ENCODE results near the gene FAM111A.

Gene FAM111A

DNA sequence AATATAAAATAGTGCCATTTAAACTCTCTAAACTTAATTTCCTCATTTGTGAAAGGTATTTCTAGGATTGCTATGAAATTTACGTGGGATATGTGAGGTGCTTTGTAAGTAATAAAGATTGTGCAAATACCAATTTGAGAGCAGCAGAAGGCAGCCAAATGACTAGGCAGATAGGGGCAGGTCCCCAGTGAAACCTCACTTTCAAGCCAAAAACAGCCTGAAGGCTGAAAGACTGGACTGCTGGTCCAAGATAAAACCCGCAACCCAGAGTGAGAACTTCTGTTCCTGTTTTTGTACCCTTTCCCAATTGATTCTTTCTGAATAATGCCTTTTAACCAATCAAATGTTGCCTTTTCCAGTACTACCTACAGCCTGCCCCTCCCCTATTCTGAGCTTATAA is 36.5 kb downstream of the FAM111A start:
- no peak for DNase-seq (ENCODE audit: low read depth in 1 of 2, low spot score in 1 of 2)

DNA sequence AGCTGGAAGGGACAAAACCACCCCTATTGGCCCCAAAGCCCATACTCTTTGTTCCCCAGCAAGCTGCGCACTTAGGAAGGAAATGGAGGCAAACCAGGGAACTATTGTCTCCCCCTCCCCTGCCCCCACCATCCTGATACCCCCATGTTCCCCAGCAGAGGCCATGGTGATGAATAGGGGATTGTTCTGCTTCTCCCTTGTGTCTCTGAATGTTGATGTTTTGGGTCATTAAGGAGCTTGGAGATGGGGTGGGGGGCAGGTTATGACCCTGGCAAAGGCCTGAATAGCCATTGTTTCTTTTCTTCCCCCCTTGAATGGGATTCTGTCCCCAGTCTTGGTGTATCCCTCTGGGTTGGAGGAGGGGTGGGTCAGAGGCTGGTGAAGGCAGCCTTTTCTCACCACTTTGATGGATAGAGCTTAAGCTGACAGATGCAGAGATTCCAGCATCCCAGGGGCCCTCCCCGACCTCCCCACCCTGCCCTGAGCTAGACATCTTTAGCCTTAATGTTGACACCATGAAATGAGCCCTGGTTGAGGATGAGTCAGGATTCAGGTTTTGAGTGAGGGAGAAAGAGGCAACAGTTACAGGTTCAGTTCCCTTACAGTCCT is 37.6 kb downstream of the FAM111A start:
- no peak for DNase-seq (ENCODE audit: low read depth in 1 of 2, low spot score in 1 of 2)

DNA sequence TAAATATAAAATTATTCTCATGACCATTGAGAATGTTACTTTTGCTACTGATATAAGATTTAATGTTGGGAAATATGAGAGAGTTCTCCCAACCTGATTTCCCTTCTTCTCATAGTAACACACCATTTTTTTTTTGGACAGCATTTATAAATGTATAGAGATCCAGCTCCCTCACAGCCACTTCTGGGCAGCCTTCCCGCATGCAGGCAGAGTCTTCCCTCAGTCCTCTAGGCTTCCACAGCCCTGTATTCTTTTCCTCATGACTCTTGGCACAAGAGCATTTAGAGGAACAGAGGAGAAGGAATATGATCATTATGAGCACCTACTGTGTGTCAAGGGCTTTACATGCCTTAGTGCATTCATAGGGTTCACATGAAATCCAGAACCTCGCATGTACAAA is 38.3 kb downstream of the FAM111A start:
- DNase-seq (ENCODE audit: low read depth in 1 of 2, low spot score in 1 of 2), result no peak

DNA sequence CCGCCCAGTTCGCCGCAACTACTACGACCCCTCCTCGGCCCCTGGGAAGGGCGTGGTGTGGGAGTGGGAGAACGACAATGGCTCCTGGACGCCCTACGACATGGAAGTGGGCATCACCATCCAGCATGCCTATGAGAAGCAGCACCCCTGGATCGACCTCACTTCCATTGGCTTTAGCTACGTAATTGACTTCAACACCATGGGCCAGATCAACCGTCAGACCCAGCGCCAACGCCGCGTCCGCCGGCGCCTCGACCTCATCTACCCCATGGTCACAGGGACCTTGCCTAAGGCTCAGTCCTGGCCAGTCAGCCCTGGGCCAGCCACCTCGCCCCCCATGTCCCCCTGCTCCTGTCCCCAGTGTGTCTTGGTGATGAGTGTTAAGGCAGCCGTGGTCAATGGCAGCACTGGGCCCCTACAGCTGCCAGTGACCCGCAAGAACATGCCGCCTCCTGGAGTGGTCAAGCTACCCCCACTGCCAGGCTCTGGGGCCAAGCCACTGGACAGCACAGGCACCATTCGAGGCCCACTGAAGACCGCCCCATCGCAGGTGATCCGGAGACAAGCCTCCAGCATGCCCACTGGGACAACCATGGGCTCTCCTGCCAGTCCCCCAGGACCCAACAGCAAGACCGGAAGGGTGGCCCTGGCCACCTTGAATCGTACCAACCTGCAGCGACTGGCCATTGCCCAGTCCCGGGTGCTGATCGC is 39.2 kb downstream of the FAM111A start:
- DNase-seq (ENCODE audit: low read depth in 1 of 2, low spot score in 1 of 2), result no peak

DNA sequence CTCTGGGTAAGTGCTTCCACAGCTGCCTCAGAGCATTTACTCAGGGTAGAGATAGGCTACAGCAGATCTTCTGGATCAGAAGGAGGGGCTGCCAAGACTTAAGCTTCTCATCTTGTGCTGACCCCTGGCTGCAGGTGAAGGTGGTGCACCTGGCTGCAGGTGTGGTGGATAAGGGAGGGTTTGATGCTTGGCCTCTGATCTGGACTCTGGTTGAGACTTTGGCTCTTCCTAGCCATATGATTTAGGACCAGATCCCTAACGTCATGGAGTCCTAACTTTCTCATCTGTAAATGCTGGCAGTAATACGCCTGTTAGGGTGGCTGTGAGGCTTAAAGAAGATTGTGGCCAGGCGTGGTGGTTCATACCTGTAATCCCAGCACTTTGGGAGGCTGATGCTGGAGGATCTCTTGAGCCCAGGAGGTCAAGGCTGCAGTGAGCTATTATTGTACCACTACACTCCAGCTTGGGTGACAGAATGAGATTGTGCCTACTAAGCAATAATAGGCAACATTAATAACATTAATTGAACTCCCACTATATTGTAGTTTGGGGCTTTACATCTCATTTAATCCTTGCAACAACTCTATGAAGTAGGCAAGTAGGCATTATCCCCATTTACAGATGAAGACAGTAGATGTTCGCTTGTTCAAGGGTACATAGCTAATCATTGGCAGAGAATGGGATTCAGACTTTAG is 39.9 kb downstream of the FAM111A start:
- no peak for DNase-seq (ENCODE audit: low read depth in 1 of 2, low spot score in 1 of 2)

DNA sequence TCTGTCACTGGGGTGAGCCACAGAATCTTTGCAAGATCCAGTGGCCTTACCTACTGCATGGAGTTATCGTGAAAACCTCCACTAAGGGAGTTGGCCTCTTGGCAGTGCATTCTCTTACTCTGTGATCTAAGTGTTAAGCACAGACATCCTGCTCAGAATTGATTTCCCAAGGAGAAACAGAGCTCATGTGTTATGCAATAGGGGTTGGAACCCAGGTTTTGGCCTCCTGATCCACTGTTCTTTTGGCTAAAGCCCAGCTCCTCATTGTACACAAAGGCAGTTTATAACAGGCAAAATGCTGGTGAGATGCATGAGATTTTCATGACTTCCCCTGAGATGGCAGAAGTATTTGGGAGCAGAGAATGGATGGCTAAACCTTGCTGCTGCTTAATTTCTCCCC is 41.1 kb downstream of the FAM111A start:
- no peak for DNase-seq (ENCODE audit: low read depth in 1 of 2, low spot score in 1 of 2)

DNA sequence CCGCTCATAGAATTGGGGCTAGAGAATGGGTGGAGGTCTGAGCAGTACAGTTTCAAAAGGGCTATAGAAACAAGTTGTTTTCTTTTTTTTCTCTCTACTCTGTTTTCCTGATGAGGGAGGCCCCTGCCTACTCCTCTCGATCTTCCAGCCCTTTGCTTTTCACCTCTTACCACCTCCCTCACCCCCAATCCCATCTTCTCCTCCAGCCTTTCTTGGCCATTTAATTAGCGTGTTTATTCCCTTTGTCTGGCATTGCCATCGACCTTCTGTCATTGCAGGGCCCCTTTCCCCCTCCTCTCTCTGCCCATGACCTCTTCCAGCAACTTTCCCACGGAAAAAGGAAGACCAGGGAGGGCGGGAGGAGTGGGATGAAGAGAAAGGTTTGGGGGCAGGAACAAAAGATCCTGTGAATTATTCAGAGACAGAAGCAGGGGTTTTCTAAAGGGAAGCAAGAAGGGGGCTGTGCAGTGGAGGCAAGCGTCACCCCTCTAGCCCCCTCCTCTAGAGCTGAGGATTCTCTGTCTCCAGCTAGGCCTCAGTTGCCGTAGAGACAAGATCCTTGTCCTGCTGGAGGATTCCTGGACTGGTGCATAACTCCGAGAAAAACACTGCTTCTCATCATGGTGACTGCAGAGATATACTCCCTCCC is 42.2 kb downstream of the FAM111A start:
- no peak for DNase-seq (ENCODE audit: low read depth in 1 of 2, low spot score in 1 of 2)

DNA sequence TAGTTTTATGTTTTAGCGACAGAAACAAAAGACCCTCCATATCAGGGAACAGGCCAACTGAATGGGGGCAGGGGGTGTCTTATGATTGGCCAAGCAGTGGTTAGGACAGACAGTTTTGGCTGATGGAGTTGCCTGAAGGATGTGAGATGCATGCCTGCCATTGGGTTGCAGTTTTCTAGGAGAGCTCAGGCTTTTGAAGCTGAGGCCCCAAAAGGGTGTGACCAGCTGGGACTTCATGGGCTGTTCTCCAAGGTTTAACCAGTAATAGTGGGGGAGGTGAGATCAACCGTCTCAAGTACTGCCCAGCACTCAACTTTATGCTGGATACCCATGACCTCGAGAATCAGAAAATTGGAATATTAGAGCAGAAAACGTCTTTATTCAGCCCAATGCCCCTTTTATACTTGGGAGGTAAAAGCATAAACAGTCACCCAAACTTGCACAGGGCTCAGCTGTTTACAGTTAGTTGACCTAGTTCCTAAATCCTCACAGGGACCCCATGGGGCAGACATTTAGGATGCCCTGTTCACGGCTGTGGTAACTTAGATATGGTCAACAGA is 42.8 kb downstream of the FAM111A start:
- no peak for DNase-seq (ENCODE audit: low read depth in 1 of 2, low spot score in 1 of 2)

DNA sequence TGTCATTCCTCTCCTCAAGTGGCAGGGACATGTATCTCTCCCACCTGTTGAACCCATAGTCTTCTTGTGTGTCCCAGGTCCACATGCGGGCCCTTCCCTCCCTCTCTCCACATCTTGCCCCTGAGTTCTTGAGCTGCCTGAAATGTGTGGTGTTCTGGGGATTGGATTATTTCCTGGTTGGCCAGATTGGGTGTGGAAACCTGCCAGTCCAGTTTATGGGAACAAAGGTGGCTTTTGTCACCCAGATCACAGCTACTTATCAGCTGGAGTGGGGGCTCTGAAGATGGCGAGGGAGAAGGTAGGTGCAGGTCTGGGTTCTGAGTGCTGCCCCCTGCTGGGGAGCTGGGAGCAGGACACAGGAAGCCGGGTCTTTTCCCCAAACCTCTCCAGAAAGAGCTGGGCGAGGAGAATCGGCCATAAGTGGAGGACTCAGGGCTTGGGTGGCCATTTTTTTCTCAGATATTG is 43.5 kb downstream of the FAM111A start:
- DNase-seq (ENCODE audit: low read depth in 1 of 2, low spot score in 1 of 2), result peak in 1 of 2 donors; percentile 32

DNA sequence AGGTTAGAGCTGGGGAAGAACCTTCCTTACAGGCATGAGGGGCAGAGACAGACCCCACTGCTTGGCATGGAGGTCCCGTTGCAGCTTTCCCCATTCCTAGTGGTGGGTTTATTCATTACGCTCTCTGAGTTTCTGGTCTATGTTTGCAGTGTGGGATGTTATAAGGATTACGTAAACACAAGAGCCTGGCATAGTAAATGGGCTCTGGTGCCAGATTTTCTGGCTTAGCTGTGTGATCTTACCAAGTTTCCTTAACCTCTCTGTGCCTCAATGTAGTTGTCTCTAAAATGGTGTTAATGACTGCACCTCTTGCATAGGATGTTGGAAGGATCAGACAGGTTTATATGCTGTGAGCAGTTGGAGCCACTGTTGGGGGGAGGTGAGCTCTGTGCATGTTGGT is 44.4 kb downstream of the FAM111A start:
- DNase-seq (ENCODE audit: low read depth in 1 of 2, low spot score in 1 of 2), result no peak

DNA sequence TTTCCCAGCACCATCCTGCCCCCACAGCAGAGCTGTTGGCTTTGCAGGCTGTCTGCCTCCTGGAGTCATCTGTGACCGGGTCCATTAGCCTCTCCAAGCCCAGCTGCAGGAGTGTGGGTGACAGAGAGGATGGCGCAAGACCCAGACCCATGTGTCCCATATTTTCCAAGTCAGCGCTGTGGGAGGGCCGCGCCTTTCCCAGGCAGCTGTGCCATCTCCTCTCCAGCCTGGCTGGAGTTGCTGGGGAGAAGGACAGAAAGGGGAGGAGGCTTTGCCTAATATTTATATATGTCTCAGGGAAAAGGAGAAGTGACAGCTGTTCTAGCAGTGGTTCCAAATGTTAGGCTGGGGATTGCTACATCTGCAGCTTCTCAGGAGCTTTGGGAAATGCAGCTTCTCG is 44.9 kb downstream of the FAM111A start:
- no peak for DNase-seq (ENCODE audit: low read depth in 1 of 2, low spot score in 1 of 2)

DNA sequence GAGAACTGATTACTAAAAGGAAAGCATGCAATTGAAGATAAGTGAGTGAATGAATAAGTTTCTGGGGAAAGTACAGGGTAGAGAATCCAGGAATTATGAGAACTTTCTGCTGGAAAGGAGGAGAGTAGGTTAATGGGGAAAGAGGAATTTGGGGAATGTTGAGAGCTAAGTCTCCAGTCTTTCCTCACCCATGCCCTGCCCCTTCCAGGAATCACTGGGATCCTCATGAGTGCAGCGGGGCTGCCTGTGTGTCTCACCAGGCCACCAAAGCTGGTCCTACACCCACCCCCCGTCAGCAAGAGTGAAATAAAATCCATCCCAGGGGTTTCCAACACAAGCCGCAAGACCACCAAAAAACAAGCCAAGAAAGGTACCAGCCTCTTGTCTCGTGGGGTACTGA is 46.3 kb downstream of the FAM111A start:
- DNase-seq (ENCODE audit: low read depth in 1 of 2, low spot score in 1 of 2), result no peak

DNA sequence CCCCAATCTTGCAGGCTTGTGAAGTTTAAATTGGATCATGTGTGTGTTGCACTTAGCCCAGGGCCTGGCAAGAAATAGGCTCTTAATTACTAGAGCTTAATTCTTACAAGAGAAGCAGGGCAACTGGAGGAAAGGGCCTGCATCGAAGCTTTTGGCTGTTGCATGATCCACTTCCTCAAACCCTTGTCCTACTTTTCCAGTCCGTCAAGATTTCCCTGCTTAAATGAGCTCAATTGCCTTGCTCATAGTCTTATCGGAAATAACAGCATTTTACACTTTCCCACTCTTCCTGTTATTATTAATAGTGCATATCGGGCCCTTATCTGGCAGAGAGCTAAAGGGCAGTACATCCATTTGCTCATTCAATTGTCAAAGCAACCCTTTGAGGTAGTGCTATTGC is 47.3 kb downstream of the FAM111A start:
- DNase-seq (ENCODE audit: low read depth in 1 of 2, low spot score in 1 of 2), result no peak

DNA sequence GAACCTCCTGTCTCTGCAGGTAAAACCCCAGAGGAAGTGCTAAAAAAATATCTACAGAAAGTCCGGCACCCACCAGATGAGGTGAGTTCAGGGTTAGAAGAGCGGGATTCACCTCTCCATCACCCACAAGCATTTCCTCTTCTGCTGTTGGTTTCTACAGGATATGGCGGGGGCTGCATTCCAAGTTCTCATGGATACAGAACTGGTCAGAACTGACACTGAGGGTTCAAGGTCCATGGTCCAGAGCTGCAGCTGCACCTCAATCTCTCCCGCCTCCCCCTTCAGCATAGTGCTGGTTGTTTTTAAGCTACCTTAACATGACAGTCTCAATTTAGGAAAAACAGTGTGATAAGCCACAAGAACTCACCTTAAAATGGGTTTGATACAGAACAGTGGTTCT is 48.4 kb downstream of the FAM111A start:
- DNase-seq (ENCODE audit: low read depth in 1 of 2, low spot score in 1 of 2), result no peak

DNA sequence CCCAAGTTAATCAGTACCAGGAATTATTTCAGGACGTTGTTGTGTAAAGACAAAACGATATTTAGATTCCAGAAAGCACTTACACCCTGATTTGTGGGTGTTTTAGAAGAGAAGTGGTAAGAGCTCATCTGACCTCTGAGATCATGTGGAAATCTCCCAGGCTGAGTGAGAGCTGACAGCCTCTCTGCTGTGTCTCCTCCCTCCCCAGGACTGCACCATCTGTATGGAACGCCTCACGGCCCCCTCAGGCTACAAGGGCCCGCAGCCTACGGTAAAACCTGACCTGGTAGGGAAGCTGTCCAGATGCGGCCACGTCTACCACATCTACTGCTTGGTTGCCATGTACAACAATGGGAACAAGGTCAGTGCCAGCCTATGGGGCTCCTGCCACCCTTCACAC is 49.2 kb downstream of the FAM111A start:
- DNase-seq (ENCODE audit: low read depth in 1 of 2, low spot score in 1 of 2), result no peak

DNA sequence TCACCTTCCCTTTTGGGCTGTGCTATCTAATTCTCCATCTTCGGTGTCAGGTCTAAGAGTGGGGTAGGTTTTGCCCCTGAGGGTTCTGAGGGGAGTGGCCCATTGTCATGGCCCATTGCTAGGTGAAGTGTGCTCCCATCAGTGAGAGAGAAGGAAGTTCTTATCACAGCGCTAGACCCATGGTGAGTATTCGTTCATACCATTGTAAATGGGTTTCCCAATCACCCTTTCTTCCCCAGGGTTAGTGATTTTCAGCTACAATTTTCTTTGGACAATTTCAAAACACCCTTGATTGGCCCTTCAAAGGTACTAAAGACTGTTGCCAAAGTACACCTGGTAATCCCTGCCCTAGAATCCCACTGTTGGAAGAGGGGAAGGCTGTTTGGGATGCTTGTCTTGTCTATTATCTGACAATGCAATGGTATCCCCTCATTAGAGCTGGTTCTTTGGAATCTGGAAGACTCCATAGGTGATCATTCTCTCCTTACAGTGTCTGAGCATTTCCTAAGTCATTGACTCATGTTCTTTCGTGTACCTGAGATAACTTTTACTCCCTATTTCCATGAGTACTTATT is 49.9 kb downstream of the FAM111A start:
- DNase-seq (ENCODE audit: low read depth in 1 of 2, low spot score in 1 of 2), result no peak

DNA sequence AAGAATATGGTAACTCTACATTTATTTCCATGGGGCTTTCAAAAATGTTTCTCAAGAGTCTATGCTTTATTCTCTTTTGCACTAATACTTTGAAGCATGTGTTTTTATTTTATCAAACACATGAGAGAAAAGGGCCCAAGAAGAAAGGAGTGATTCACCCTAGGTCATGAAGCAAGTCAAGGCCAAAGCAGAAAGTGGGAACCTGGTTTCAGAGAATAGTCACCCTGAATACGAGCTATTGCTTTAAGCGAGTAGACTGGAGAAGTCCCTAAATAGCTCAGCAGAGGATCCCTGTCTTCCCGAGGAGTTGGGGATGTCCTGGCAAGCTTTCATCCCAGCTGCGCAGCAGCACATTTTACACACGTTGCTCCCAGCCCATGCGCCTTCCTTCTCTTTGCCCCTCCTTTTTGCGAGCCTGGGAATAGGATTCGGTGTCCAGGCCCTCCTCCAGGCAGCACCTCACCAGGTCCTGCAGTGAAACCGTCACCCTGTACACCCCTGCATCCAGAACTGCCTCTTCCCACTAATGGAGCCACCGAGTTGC is 51.0 kb downstream of the FAM111A start:
- DNase-seq (ENCODE audit: low read depth in 1 of 2, low spot score in 1 of 2), result no peak

DNA sequence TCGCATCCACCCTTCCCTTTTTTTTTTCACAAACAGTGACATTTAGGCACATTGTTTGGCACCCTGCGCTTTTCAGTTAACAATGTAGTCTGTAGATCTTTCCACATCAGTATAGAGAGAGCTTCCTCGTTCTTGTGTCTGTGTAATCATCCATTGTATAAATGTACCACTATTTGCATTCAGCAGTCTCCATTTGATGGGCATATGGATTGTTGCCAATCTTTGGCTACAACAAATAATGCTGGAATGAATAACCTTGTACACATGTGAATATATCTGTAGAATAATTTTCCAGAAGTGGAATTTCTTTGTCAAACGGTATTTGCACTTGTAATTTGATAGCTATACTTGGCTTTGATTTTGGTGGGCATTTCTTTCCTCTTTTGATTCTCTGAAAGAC is 52.9 kb downstream of the FAM111A start:
- DNase-seq (ENCODE audit: low read depth in 1 of 2, low spot score in 1 of 2), result no peak

DNA sequence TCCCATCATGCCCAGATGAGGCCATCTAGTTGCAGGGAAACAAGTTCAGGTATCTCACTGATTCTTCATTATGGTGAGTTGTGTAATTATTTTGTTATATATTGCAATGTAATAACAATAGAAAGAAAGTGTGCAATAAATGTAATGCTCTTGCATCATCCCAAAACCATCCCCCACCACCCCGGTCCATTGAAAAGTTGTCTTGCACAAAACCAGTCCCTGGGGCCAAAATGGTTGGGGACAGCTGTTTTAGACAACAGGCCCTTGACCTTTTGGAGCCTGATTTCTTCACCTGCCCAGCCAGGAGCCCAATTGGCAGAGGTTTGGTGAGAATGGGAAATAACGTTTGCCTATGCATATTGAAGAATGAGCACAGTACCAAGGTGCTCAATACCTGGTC is 54.1 kb downstream of the FAM111A start:
- DNase-seq (ENCODE audit: low read depth in 1 of 2, low spot score in 1 of 2), result no peak

DNA sequence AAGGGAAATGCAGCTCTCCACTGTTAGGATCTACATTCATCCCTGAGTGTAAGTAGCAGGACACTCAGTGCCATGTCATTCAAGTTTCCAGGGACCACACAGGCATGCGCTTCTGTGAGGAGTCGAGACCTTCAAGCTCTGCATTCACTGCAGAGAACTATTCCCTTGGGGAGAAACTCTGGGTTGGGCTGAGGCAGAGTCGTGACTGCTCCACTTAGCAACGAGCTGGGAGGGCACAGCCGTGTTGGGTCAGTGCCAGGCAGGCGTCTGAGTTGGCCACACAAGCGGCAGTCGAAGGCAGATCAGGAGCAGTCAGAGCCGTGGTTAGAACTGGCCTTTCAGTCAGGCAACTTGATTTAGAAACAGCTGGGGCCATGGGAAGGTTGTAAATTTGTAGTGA is 55.3 kb downstream of the FAM111A start:
- no peak for DNase-seq (ENCODE audit: low read depth in 1 of 2, low spot score in 1 of 2)

DNA sequence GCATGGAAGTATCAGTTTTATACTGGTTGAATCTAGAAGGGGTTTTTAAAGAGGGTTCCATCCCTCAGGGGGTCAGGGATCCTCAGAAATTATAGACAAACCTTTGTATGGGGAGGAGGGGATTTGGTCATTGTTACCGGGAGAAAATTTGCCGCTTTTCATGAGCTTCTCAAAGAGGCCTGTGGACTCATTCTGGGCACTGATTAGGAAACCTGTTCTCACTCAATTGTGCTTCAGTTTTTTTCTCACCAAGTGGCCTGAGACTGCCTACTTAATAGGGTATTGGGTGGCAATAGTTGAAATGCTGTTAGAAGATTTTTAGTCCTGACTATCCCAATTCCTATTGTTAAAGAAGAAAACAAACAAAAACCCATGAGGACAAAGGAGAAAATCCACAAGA is 56.1 kb downstream of the FAM111A start:
- no peak for DNase-seq (ENCODE audit: low read depth in 1 of 2, low spot score in 1 of 2)

Data from activated T-helper 1 cell treated with anti-CD3 and anti-CD28 coated beads, Interleukin-2, amount 50 U/mL, for 16 hours (primary cell).